ENCODE data around the gene TOGARAM1. TPM values are rescaled to one million over a fixed set of nuclear protein-coding genes. Genes with fewer than 3 reads are reported as not detected.

Gene TOGARAM1
- total and polyA plus RNA-seq, 2 experiments from 2014 or later = 10.5 to 12.2 TPM

- H4K20me1 ChIP-seq (ENCODE audit: insufficient read depth) = no peaks in the 10 kb centered on the region
- no peak for DNase-seq
- in situ Hi-C loops (cut with MboI) = no loop called here
- no peaks in the 10 kb centered on the region for H3K36me3 ChIP-seq (ENCODE audit: low read depth)
- H3K9me3 ChIP-seq (ENCODE audit: low read depth) = no peaks in the 10 kb centered on the region
- no peak overlapping the region for H2AFZ ChIP-seq
- H3F3A ChIP-seq (ENCODE audit: insufficient read depth) = no peaks in the 10 kb centered on the region
- WGBS, 2 experiments (ENCODE audit: low coverage in 1 of 2, low lambda C conversion rate in 2 of 2, missing lambda C conversion rate in 2 of 2) = 68 to 71% methylated on average over 2 of the region's 2 CpGs
- no peaks in the 10 kb centered on the region for H3K9me2 ChIP-seq (ENCODE audit: insufficient read depth)
- no peak for TF ChIP-seq EZH2 (IDR thresholded peaks at IDR 0.05; ENCODE audit: insufficient read depth, poor library complexity, severe bottlenecking)
- no peak for TF ChIP-seq EZH2phosphoT487 (IDR thresholded peaks at IDR 0.05; ENCODE audit: insufficient read depth, low read depth)
- peaks cover 70% of the 10 kb centered on the region for H3K79me2 ChIP-seq (ENCODE audit: insufficient read depth)
- no peak overlapping the region for H3K4me3 ChIP-seq
- no peaks in the 10 kb centered on the region for H3K4me1 ChIP-seq (ENCODE audit: insufficient read depth)
- no peaks in the 10 kb centered on the region for H3K27me3 ChIP-seq (replicated peaks; ENCODE audit: insufficient read depth)
- H3K4me2 ChIP-seq (ENCODE audit: unreplicated experiment) = no peak overlapping the region
- H3K9ac ChIP-seq = no peak overlapping the region
- no peak overlapping the region for H3K27ac ChIP-seq
These were observed 28.5 kb downstream of the TOGARAM1 start for GRCh38 chr14:44990533-44990932.

- TF ChIP-seq EZH2phosphoT487 (IDR thresholded peaks at IDR 0.05; ENCODE audit: insufficient read depth, low read depth) (no peak), EZH2 (IDR thresholded peaks at IDR 0.05; ENCODE audit: insufficient read depth, poor library complexity, severe bottlenecking) (no peak)
- H3K79me2 ChIP-seq (ENCODE audit: insufficient read depth) = peaks cover 47% of the 10 kb centered on the region
- H3K4me2 ChIP-seq (ENCODE audit: unreplicated experiment) = no peak overlapping the region
- no peaks in the 10 kb centered on the region for H3K9me2 ChIP-seq (ENCODE audit: insufficient read depth)
- no peak overlapping the region for H3K9ac ChIP-seq
- in situ Hi-C loops (cut with MboI) = no loop called here
- WGBS, 2 experiments (ENCODE audit: low coverage in 1 of 2, low lambda C conversion rate in 2 of 2, missing lambda C conversion rate in 2 of 2) = 98 to 100% methylated on average over 3 of the region's 3 CpGs
- H3F3A ChIP-seq (ENCODE audit: insufficient read depth) = no peaks in the 10 kb centered on the region
- no peaks in the 10 kb centered on the region for H3K4me1 ChIP-seq (ENCODE audit: insufficient read depth)
- H4K20me1 ChIP-seq (ENCODE audit: insufficient read depth) = no peaks in the 10 kb centered on the region
- no peak for DNase-seq
- no peaks in the 10 kb centered on the region for H3K36me3 ChIP-seq (ENCODE audit: low read depth)
- no peak overlapping the region for H3K27ac ChIP-seq
- H2AFZ ChIP-seq = no peak overlapping the region
- no peaks in the 10 kb centered on the region for H3K9me3 ChIP-seq (ENCODE audit: low read depth)
- no peaks in the 10 kb centered on the region for H3K27me3 ChIP-seq (replicated peaks; ENCODE audit: insufficient read depth)
- H3K4me3 ChIP-seq = no peak overlapping the region
These were observed 33.2 kb downstream of the TOGARAM1 start for GRCh38 chr14:44995196-44995595.

- Histone ChIP-seq H3K9me2 (ENCODE audit: insufficient read depth) (no peaks in the 10 kb centered on the region), H3K4me1 (ENCODE audit: insufficient read depth) (no peaks in the 10 kb centered on the region), H3K36me3 (ENCODE audit: low read depth) (no peaks in the 10 kb centered on the region), H3K27me3 (replicated peaks; ENCODE audit: insufficient read depth) (no peaks in the 10 kb centered on the region), H3K9ac (no peak overlapping the region), H4K20me1 (ENCODE audit: insufficient read depth) (no peaks in the 10 kb centered on the region), H2AFZ (no peak overlapping the region), H3K9me3 (ENCODE audit: low read depth) (no peaks in the 10 kb centered on the region), H3K4me3 (no peak overlapping the region), H3K4me2 (ENCODE audit: unreplicated experiment) (no peak overlapping the region), H3K27ac (no peak overlapping the region), H3F3A (ENCODE audit: insufficient read depth) (no peaks in the 10 kb centered on the region), H3K79me2 (ENCODE audit: insufficient read depth) (peaks cover 42% of the 10 kb centered on the region)
- no peak for DNase-seq
- in situ Hi-C loops (cut with MboI) = no loop called here
- 77% methylated on average over 4 of the region's 4 CpGs for WGBS, 2 experiments (ENCODE audit: low coverage in 1 of 2, low lambda C conversion rate in 2 of 2, missing lambda C conversion rate in 2 of 2)
- TF ChIP-seq EZH2phosphoT487 (IDR thresholded peaks at IDR 0.05; ENCODE audit: insufficient read depth, low read depth) (no peak), EZH2 (IDR thresholded peaks at IDR 0.05; ENCODE audit: insufficient read depth, poor library complexity, severe bottlenecking) (no peak)
These were observed 33.8 kb downstream of the TOGARAM1 start for GRCh38 chr14:44995770-44996294.

- 97 to 100% methylated on average over 2 of the region's 2 CpGs for WGBS, 2 experiments (ENCODE audit: low coverage in 1 of 2, low lambda C conversion rate in 2 of 2, missing lambda C conversion rate in 2 of 2)
- H2AFZ ChIP-seq = no peak overlapping the region
- in situ Hi-C loops (cut with MboI) = no loop called here
- H3K27me3 ChIP-seq (replicated peaks; ENCODE audit: insufficient read depth) = no peaks in the 10 kb centered on the region
- no peak for DNase-seq
- H3K4me1 ChIP-seq (ENCODE audit: insufficient read depth) = no peaks in the 10 kb centered on the region
- no peaks in the 10 kb centered on the region for H3K79me2 ChIP-seq (ENCODE audit: insufficient read depth)
- no peaks in the 10 kb centered on the region for H3F3A ChIP-seq (ENCODE audit: insufficient read depth)
- TF ChIP-seq EZH2 (IDR thresholded peaks at IDR 0.05; ENCODE audit: insufficient read depth, poor library complexity, severe bottlenecking) = no peak
- TF ChIP-seq EZH2phosphoT487 (IDR thresholded peaks at IDR 0.05; ENCODE audit: insufficient read depth, low read depth) = no peak
- H3K9me3 ChIP-seq (ENCODE audit: low read depth) = no peaks in the 10 kb centered on the region
- no peaks in the 10 kb centered on the region for H4K20me1 ChIP-seq (ENCODE audit: insufficient read depth)
- no peak overlapping the region for H3K4me2 ChIP-seq (ENCODE audit: unreplicated experiment)
- H3K4me3 ChIP-seq = no peak overlapping the region
- H3K9ac ChIP-seq = no peak overlapping the region
- H3K27ac ChIP-seq = no peak overlapping the region
- H3K36me3 ChIP-seq (ENCODE audit: low read depth) = 0 out of 2 replicates have a peak, but pooled peaks cover 1% of the 10 kb centered on the region
- no peaks in the 10 kb centered on the region for H3K9me2 ChIP-seq (ENCODE audit: insufficient read depth)
These were observed 41.9 kb downstream of the TOGARAM1 start for GRCh38 chr14:45003924-45004323.

- Histone ChIP-seq H3K4me1 (ENCODE audit: insufficient read depth) (no peaks in the 10 kb centered on the region), H3K4me2 (ENCODE audit: unreplicated experiment) (no peak overlapping the region), H4K20me1 (ENCODE audit: insufficient read depth) (no peaks in the 10 kb centered on the region), H2AFZ (no peak overlapping the region), H3K27me3 (replicated peaks; ENCODE audit: insufficient read depth) (no peaks in the 10 kb centered on the region), H3K79me2 (ENCODE audit: insufficient read depth) (no peaks in the 10 kb centered on the region), H3K9ac (no peak overlapping the region), H3K9me3 (ENCODE audit: low read depth) (no peaks in the 10 kb centered on the region), H3K27ac (no peak overlapping the region), H3K4me3 (no peak overlapping the region), H3F3A (ENCODE audit: insufficient read depth) (no peaks in the 10 kb centered on the region), H3K36me3 (ENCODE audit: low read depth) (peaks cover 12% of the 10 kb centered on the region), H3K9me2 (ENCODE audit: insufficient read depth) (no peaks in the 10 kb centered on the region)
- DNase-seq = no peak
- no peak for TF ChIP-seq EZH2 (IDR thresholded peaks at IDR 0.05; ENCODE audit: insufficient read depth, poor library complexity, severe bottlenecking)
- WGBS, 2 experiments (ENCODE audit: low coverage in 1 of 2, low lambda C conversion rate in 2 of 2, missing lambda C conversion rate in 2 of 2) = 98 to 99% methylated on average over 3 of the region's 3 CpGs
- in situ Hi-C loops (cut with MboI) = no loop called here
These were observed 53.1 kb downstream of the TOGARAM1 start for GRCh38 chr14:45015133-45015532.

All from GM23248 (cell line).